ENCODE results near the gene EPAS1. TPM values are rescaled to one million over a fixed set of nuclear protein-coding genes. Genes with fewer than 3 reads are reported as not detected.

EPAS1 gene
- total RNA-seq, 1 experiment from 2014 or later = 23.7 TPM

GRCh38 chr2:46300406-46300832 lies 3.2 kb downstream of the EPAS1 start:
- DNase-seq (ENCODE audit: low read depth) = no peak

DNA sequence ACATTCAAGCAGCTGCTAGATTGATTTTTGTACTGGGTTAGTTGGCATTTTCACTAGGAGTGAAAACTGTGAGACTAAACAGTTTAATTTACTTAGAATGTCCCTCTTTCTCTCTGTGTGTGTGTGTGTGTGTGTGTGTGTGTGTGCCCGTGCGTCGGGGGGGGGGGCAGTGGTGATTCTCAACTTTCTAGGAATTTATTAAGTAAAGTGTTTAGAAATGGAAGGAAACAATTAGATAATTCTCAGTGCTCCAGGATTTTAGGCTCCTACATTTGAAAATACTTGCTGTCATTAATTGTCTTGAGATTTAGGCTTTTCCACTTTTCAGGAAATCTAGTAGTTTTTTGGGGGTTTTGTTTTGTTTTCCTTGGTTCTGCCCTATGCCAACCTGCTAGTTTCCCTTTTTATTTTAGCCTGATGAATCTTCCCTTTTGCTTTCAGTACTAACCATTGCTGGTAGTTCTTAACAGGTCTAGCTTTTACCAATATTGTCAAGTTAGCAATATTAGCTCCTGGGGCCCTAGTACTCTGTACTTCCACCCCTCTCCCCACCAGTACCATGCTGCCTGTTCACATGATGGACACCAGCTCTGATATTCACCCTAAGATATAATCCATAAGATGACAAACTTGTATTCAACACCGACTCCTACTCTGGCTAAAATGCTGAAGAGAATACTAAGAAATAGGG lies 4.9 kb downstream of the EPAS1 start:
- DNase-seq (ENCODE audit: low read depth) = no peak

GRCh38 chr2:46303233-46303632 lies 6.0 kb downstream of the EPAS1 start:
- DNase-seq (ENCODE audit: low read depth) = no peak

GRCh38 chr2:46303822-46304221 lies 6.6 kb downstream of the EPAS1 start:
- no peak for DNase-seq (ENCODE audit: low read depth)

GRCh38 chr2:46304635-46305034 lies 7.4 kb downstream of the EPAS1 start:
- DNase-seq (ENCODE audit: low read depth) = no peak

DNA sequence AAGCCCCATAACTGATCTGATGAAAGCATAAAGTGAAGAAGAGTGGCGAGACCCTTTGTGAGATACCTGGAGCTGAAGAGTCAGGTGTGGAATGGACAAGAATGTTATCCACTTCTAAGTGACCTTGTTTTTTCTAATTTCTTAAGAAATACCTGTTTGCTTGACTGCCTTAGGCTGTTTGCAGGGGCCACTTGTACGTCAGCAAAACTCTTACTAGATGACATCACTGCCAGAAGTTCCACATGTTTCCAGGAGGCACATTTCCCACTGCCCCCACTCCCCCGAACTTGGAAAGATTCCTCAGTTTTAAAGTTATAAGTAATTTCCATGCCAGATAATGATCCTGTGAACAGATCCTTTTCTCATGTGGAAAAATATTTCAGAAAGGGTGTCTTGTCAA lies 8.0 kb downstream of the EPAS1 start:
- no peak for DNase-seq (ENCODE audit: low read depth)

- DNase-seq (ENCODE audit: low read depth) = peak; percentile 35
Measured at GRCh38 chr2:46305767-46306166, 8.6 kb downstream of the EPAS1 start.

DNA sequence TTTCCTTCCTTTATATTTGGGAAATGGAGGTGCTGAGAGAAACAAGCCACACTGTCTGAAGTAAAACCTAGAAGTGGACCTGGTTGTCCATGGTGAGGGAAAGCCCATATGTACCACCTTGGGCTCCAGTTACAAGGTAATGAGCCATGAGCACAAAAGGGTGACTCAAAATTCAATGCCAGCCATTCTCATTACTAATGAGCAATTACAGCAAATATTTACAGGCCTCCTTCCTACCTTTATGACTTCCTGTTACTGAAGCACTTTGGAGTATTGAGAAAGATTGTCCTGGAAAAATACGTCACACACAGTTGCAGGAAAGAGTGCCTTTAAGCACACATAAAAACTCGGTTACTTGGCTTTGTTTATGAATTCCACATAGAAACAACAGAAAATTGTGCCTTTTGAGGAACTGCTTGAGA lies 9.1 kb downstream of the EPAS1 start:
- peak; percentile 94 for DNase-seq (ENCODE audit: low read depth)

- no peak for DNase-seq (ENCODE audit: low read depth)
Measured at GRCh38 chr2:46306988-46307655, 9.9 kb downstream of the EPAS1 start.

DNA sequence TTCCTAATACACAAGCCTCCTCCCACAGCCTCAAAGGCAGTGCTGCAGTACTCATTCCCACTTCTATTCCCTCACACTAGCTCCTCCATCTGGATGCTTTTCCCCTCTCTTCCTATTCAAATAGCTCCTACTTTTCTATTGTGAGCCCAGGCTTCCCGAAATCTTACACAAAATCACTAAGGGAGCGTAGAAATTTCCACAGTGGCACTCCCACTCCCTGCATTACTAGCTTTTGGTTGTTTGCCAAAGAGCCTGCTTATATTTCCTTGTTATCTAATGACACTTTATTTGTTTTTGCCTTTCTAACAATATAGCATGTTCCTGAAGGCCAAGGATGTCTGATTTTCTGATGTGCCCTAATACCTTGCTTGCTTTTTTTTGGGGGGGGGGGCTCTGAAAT lies 10.9 kb downstream of the EPAS1 start:
- no peak for DNase-seq (ENCODE audit: low read depth)

- DNase-seq (ENCODE audit: low read depth) = no peak
Measured at GRCh38 chr2:46308629-46309028, 11.4 kb downstream of the EPAS1 start.

GRCh38 chr2:46309052-46309953 lies 12.1 kb downstream of the EPAS1 start:
- DNase-seq (ENCODE audit: low read depth) = peak; percentile 81

- DNase-seq (ENCODE audit: low read depth) = no peak
Measured at GRCh38 chr2:46310446-46310845, 13.2 kb downstream of the EPAS1 start.

- no peak for DNase-seq (ENCODE audit: low read depth)
Measured at GRCh38 chr2:46311651-46312223, 14.5 kb downstream of the EPAS1 start.

GRCh38 chr2:46313063-46313462 lies 15.9 kb downstream of the EPAS1 start:
- DNase-seq (ENCODE audit: low read depth) = no peak

GRCh38 chr2:46314065-46314835 lies 17.0 kb downstream of the EPAS1 start:
- no peak for DNase-seq (ENCODE audit: low read depth)

DNA sequence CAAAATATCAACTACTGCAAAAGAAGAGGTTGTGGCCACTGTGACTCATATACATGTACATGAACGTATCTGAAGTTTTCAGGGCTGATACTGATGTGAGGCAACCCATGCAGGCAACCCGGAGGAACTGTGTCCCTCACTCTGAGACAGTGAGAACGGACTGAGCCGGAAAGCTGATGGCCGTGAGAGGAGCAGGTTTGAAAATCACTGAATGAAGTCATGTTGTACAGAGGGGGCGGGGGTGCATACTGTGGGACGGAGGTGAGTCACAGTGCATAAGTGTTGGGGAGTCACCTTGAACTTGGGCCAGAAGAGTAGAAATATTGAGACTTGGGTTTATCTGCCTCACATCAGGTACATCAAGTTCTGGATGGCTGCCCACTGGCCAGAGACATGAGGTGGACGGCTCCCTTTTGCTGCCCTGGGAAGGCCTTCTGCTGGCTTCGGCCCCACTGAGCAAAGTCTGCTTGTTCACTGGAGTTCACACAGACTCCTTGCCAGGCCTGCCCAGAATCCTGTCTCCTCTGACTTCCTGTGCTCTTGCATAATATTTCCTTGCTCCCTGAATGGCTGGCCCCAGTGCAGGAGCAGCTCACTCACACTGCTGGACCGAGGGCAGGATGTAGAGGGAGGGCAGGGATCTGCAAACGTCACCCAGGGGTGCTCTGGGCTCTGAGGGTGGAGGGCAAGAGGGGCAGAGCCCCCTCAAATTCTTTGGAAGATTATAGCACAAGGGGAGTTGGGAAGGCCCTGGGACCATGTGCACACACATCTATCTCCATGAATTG lies 18.1 kb downstream of the EPAS1 start:
- peak; percentile 99 for DNase-seq (ENCODE audit: low read depth)

DNA sequence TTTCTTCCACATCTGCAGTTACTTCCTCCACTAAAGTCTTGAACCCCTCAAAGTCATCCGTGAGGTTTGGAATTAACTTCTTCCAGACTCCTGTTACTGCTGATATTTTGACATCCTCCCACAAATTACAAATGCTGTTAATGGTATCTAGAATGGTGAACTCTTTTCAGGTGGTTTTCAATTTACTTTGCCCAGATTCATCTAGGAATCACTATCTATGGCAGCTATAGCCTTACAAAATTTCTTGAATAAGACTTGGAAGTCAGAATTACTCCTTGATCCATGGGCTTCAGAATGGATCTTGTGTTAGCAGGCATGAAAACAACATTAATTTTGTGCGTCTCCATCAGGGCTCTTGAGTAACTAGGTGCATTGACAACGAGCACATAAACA lies 19.9 kb downstream of the EPAS1 start:
- no peak for DNase-seq (ENCODE audit: low read depth)

- no peak for DNase-seq (ENCODE audit: low read depth)
Measured at GRCh38 chr2:46318579-46319460, 21.6 kb downstream of the EPAS1 start.

DNA sequence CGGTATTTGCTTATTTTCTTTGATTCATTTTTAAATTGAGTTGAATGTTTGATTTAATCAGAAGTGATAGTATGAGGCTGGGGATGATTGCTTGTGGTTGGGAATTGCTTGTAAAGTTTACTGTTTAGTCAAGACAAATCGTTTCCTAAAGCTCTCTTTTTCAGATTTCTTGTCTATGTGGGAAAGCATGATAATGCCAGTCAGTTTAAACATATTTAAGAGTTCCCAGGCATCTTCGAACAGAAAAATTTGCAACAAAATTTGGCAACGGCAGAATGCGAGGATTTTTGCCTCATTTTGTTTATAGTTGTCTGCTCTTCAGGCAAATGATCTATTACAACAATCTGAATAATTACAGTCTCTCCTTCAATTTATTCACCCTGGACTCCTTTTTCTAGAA lies 22.5 kb downstream of the EPAS1 start:
- peak; percentile 41 for DNase-seq (ENCODE audit: low read depth)

Measured in M059J (cell line).